COLO668 (cell line): ENCODE measurements around the gene ETS1.
"Not testable (repeated sequence)": the region's sequence is repeated elsewhere in the genome, so short reads cannot be mapped to it uniquely, and the experiment has no call there.

ENCODE experiments used
- DNase-seq: peaks from one replicate; lab custom pipeline; 2025; ENCODE audit not compliant: unreplicated experiment; lab: John Stamatoyannopoulos, UW

ETS1 gene

GRCh38 chr11:128448200-128448886 lies 139.0 kb downstream of the ETS1 start:
- peak; percentile 79 for DNase-seq

- no peak for DNase-seq
These were observed 140.1 kb downstream of the ETS1 start for GRCh38 chr11:128447233-128447632.

- DNase-seq, result not testable (repeated sequence)
These were observed 141.4 kb downstream of the ETS1 start for GRCh38 chr11:128445921-128446320.

- DNase-seq, result no peak
These were observed 150.2 kb downstream of the ETS1 start for GRCh38 chr11:128437136-128437535.

- no peak for DNase-seq
These were observed 152.5 kb downstream of the ETS1 start for GRCh38 chr11:128434818-128435217.

- no peak for DNase-seq
These were observed 152.9 kb downstream of the ETS1 start for GRCh38 chr11:128434411-128434810.

- DNase-seq, result no peak
These were observed 154.4 kb downstream of the ETS1 start for GRCh38 chr11:128432926-128433325.

GRCh38 chr11:128431931-128432330 lies 155.4 kb downstream of the ETS1 start:
- no peak for DNase-seq

GRCh38 chr11:128428935-128429334 lies 158.4 kb downstream of the ETS1 start:
- DNase-seq, result no peak

GRCh38 chr11:128424851-128425285 lies 162.5 kb downstream of the ETS1 start:
- DNase-seq, result peak; percentile 89

- no peak for DNase-seq
These were observed 163.1 kb downstream of the ETS1 start for GRCh38 chr11:128424271-128424711.

GRCh38 chr11:128422576-128423370 lies 164.6 kb downstream of the ETS1 start:
- peak; percentile 39 for DNase-seq

- no peak for DNase-seq
These were observed 165.6 kb downstream of the ETS1 start for GRCh38 chr11:128421577-128422330.

GRCh38 chr11:128420951-128421350 lies 166.4 kb downstream of the ETS1 start:
- no peak for DNase-seq

- no peak for DNase-seq
These were observed 167.1 kb downstream of the ETS1 start for GRCh38 chr11:128420265-128420664.

GRCh38 chr11:128419012-128419767 lies 168.2 kb downstream of the ETS1 start:
- no peak for DNase-seq

- no peak for DNase-seq
These were observed 169.6 kb downstream of the ETS1 start for GRCh38 chr11:128417607-128418324.

- no peak for DNase-seq
These were observed 170.4 kb downstream of the ETS1 start for GRCh38 chr11:128416976-128417375.

GRCh38 chr11:128415539-128415938 lies 171.8 kb downstream of the ETS1 start:
- no peak for DNase-seq
